Parathyroid adenoma (tissue), 2 donors: Measurements from ENCODE around the gene DNAJA2.

Experiments
- H2AFZ ChIP-seq: fragments of 300-600 bp; sonication (generic); one replicate; pipeline ENCODE4 v1.7.0; 2017; ENCODE audit warnings: antibody characterized with exemption, mild to moderate bottlenecking
- H3K27ac ChIP-seq: fragments of 300-600 bp; sonication (generic); one replicate; pipeline ENCODE4 v1.7.0; 2017
- H3K27me3 ChIP-seq: fragments of 300-600 bp; sonication (generic); one replicate; pipeline ENCODE4 v1.7.0; 2017; ENCODE audit warnings: low read length; ENCODE audit not compliant: control insufficient read depth, insufficient read depth
- H3K36me3 ChIP-seq: fragments of 300-600 bp; sonication (generic); one replicate; pipeline ENCODE4 v1.7.0; 2017; ENCODE audit warnings: low read length; ENCODE audit not compliant: control insufficient read depth, insufficient read depth
- H3K4me1 ChIP-seq: fragments of 300-600 bp; sonication (generic); one replicate; pipeline ENCODE4 v1.7.0; 2017; ENCODE audit warnings: control low read depth
- H3K4me2 ChIP-seq: fragments of 300-600 bp; sonication (generic); one replicate; pipeline ENCODE4 v1.7.0; 2017; ENCODE audit warnings: low read length
- H3K4me3 ChIP-seq: fragments of 300-600 bp; sonication (generic); one replicate; pipeline ENCODE4 v1.7.0; 2017; ENCODE audit warnings: low read depth, low read length
- H3K79me2 ChIP-seq: fragments of 300-600 bp; sonication (generic); one replicate; pipeline ENCODE4 v1.7.0; 2017; ENCODE audit warnings: control low read depth
- H3K9ac ChIP-seq: fragments of 300-600 bp; sonication (generic); one replicate; pipeline ENCODE4 v1.7.0; 2017; ENCODE audit warnings: mild to moderate bottlenecking
- H3K9me3 ChIP-seq: fragments of 300-600 bp; sonication (generic); one replicate; pipeline ENCODE4 v1.7.0; 2017; ENCODE audit warnings: low read length; ENCODE audit not compliant: control insufficient read depth
- TF ChIP-seq, protein P1 (sequence below): fragments of 300-600 bp; sonication (generic); IDR thresholded peaks from one replicate; pipeline ENCODE4 v1.7.0; 2017; ENCODE audit warnings: antibody characterized with exemption, mild to moderate bottlenecking
- donor health status: primary hyperparathyroidism.

DNAJA2 gene

GRCh38 chr16:46922239-46922638 lies 51.2 kb downstream of the DNAJA2 start:
- Histone ChIP-seq H3K4me3 (no peak overlapping the region), H3K9ac (no peak overlapping the region), H3K4me1 (peaks cover 17% of the 10 kb centered on the region), H3K79me2 (no peaks in the 10 kb centered on the region), H3K36me3 (no peaks in the 10 kb centered on the region), H2AFZ (no peak overlapping the region), H3K9me3 (no peaks in the 10 kb centered on the region), H3K4me2 (no peak overlapping the region), H3K27me3 (no peaks in the 10 kb centered on the region), H3K27ac (no peak overlapping the region)
- TF ChIP-seq, protein P1, sequence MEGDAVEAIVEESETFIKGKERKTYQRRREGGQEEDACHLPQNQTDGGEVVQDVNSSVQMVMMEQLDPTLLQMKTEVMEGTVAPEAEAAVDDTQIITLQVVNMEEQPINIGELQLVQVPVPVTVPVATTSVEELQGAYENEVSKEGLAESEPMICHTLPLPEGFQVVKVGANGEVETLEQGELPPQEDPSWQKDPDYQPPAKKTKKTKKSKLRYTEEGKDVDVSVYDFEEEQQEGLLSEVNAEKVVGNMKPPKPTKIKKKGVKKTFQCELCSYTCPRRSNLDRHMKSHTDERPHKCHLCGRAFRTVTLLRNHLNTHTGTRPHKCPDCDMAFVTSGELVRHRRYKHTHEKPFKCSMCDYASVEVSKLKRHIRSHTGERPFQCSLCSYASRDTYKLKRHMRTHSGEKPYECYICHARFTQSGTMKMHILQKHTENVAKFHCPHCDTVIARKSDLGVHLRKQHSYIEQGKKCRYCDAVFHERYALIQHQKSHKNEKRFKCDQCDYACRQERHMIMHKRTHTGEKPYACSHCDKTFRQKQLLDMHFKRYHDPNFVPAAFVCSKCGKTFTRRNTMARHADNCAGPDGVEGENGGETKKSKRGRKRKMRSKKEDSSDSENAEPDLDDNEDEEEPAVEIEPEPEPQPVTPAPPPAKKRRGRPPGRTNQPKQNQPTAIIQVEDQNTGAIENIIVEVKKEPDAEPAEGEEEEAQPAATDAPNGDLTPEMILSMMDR, result no peak

GRCh38 chr16:46920402-46921068 lies 52.9 kb downstream of the DNAJA2 start:
- Histone ChIP-seq H3K79me2 (no peaks in the 10 kb centered on the region), H3K27me3 (no peaks in the 10 kb centered on the region), H3K4me1 (peaks cover 17% of the 10 kb centered on the region), H3K4me3 (no peak overlapping the region), H3K9ac (no peak overlapping the region), H3K27ac (peak overlapping the region; percentile 65), H3K36me3 (no peaks in the 10 kb centered on the region), H2AFZ (peak overlapping the region; percentile 51), H3K4me2 (peak overlapping the region; percentile 13), H3K9me3 (no peaks in the 10 kb centered on the region)
- TF ChIP-seq, protein P1, result no peak

DNA sequence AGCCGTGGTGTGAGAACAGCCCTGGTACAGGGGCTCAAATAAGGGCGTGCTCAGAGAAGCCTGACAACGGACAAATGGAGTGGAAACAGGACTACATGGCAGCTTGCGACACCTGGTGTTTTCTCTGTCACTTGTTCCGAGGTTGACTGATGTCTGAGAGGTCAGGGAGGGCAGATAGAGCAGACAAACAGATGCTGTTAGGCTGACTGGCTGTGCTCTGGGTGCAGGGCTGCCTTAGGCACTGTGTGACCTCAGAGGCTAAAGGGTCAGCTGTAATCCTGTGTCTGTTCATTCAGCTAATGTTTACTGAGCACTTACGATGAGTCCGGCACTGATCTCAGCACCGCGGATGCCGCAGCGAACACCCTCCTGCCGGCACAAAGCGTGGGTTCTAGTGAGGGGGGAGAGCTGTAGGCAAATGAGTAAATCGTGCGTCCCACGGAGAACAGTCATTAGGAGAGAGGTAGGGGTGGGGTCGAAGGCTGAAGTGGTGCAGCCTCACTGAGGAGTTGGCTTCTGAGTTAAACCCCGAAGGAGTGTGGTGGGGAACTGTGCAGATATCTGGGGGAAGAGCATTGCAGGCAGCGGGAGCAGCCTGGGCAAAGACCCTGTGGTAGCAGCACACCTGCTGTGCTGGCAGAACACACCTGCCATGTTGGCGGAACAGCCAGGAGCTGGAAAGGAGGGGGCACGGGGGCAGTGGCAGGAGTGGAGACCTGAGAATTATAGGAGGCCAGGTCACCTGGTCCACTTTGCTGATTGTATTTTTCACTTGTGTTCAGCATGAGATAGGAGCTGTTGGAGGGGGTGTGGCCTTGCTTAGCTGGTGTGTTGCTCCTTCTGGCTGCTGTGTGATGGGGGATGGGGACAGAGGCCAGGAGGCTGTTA lies 54.3 kb downstream of the DNAJA2 start:
- Histone ChIP-seq H3K27ac (no peak overlapping the region), H2AFZ (no peak overlapping the region), H3K9me3 (no peaks in the 10 kb centered on the region), H3K4me2 (no peak overlapping the region), H3K4me3 (no peak overlapping the region), H3K79me2 (no peaks in the 10 kb centered on the region), H3K9ac (no peak overlapping the region), H3K4me1 (peaks cover 17% of the 10 kb centered on the region), H3K36me3 (no peaks in the 10 kb centered on the region), H3K27me3 (no peaks in the 10 kb centered on the region)
- TF ChIP-seq, protein P1, result no peak

- Histone ChIP-seq H3K27me3 (no peaks in the 10 kb centered on the region), H3K27ac (no peak overlapping the region), H3K4me3 (no peak overlapping the region), H3K79me2 (no peaks in the 10 kb centered on the region), H2AFZ (no peak overlapping the region), H3K4me1 (peaks cover 17% of the 10 kb centered on the region), H3K36me3 (no peaks in the 10 kb centered on the region), H3K4me2 (no peak overlapping the region), H3K9ac (no peak overlapping the region), H3K9me3 (no peaks in the 10 kb centered on the region)
- TF ChIP-seq, protein P1, result no peak
Measured at GRCh38 chr16:46918400-46918799, 55.1 kb downstream of the DNAJA2 start.
